K562 (cell line): ENCODE data around the gene IARS2. TPM values are rescaled to one million over a fixed set of nuclear protein-coding genes. Genes with fewer than 3 reads are reported as not detected.

ENCODE experiments used
- ATAC-seq: fragments of 200-7000 bp; cut with Tn5 transposase; 3 replicates; pipeline ENCODE4 v1.9.1; 2020; ENCODE audit warnings: moderate library complexity
- BruUV-seq: library from RNA; stranded (reverse); fragments of 400-500 nt; replicated peaks from 2 replicates; lab custom pipeline; 2021; lab: Mats Ljungman, UMichigan
- CTCF ChIA-PET: fragments of 300-600 bp; formaldehyde crosslinking; extraction: SDS; loops from one replicate; lab custom pipeline; 2021; ENCODE audit warnings: low intra/inter-chr PET ratio; lab: Yijun Ruan, JAX
- POLR2A ChIA-PET: fragments of 300-600, 350-650 bp; sonication (Branson Sonifier 250); formaldehyde crosslinking; extraction: SDS; loops from one replicate; lab custom pipeline; 2021; ENCODE audit warnings: antibody characterized with exemption, inconsistent platforms; lab: Yijun Ruan, JAX
- DNase-seq, 4 experiments: peaks; one replicate each; pipeline versions ENCODE4 v3.0.0 to v3.0.0-alpha.2; 2011 to 2018; ENCODE audit warnings: low spot score in 3 of 4, mixed read lengths in 3 of 4; ENCODE audit errors: extremely low read depth in 1 of 4
- FAIRE-seq: peaks from 2 replicates; lab custom pipeline; 2011; peaks lifted over from hg19 to GRCh38; lab: Jason Lieb, UNC
- H2AFZ ChIP-seq: 2 replicates; pipeline ENCODE4 v1.6.0; 2011; ENCODE audit warnings: low read depth, low read length, control low read depth, inconsistent platforms
- H3K27ac ChIP-seq: fragments of 200-600 bp; 3 replicates; pipeline ENCODE4 v1.8.0; 2011; ENCODE audit warnings: low read depth, mild to moderate bottlenecking, control low read depth, inconsistent platforms, low read length, moderate library complexity, mixed read lengths; ENCODE audit errors: extremely low read depth
- H3K27me3 ChIP-seq, 2 experiments: fragments of 300-600 bp in 1 of 2; 2 replicates in 1 of 2; 3 replicates in 1 of 2; pipeline versions ENCODE4 v1.6.0 to v1.8.0; 2011; ENCODE audit warnings: inconsistent platforms in 2 of 2, low read length in 2 of 2, mild to moderate bottlenecking in 1 of 2, mixed read lengths in 1 of 2, moderate library complexity in 1 of 2; ENCODE audit not compliant: control insufficient read depth in 2 of 2, insufficient read depth in 2 of 2
- H3K36me3 ChIP-seq: fragments of 300-600 bp; 3 replicates; pipeline ENCODE4 v1.8.0; 2011; ENCODE audit warnings: mild to moderate bottlenecking, low read length, inconsistent platforms; ENCODE audit not compliant: control insufficient read depth, insufficient read depth
- H3K4me1 ChIP-seq, 2 experiments: fragments of 200-600 bp in 1 of 2; replicated peaks in 1 of 2; 2 replicates in 1 of 2; 3 replicates in 1 of 2; pipeline versions ENCODE4 v1.5.1 to v1.8.0; 2011; ENCODE audit warnings: inconsistent platforms in 2 of 2, low read length in 2 of 2, mild to moderate bottlenecking in 1 of 2, mixed read lengths in 1 of 2, moderate library complexity in 1 of 2; ENCODE audit not compliant: control insufficient read depth in 2 of 2, insufficient read depth in 2 of 2
- H3K4me2 ChIP-seq: 2 replicates; pipeline ENCODE4 v1.6.1; 2011; ENCODE audit warnings: low read length, control low read depth, inconsistent platforms, mixed read lengths; ENCODE audit not compliant: insufficient read depth
- H3K4me3 ChIP-seq: fragments of 200-600 bp; sonication (generic), shearing (Covaris generic); 2 replicates; pipeline ENCODE4 v1.5.1; 2016; ENCODE audit warnings: control low read depth, inconsistent platforms
- H3K79me2 ChIP-seq: fragments of 200-600 bp; 3 replicates; pipeline ENCODE4 v1.8.0; 2011; ENCODE audit warnings: low read length, inconsistent platforms; ENCODE audit not compliant: control insufficient read depth, insufficient read depth
- H3K9ac ChIP-seq, 2 experiments: 2 replicates each; pipeline versions ENCODE4 v1.6.0 to v1.6.1; 2011; ENCODE audit warnings: low read depth in 2 of 2, low read length in 2 of 2, control low read depth in 1 of 2, inconsistent platforms in 1 of 2, mild to moderate bottlenecking in 1 of 2, mixed read lengths in 1 of 2; ENCODE audit not compliant: insufficient read depth in 1 of 2
- H3K9me1 ChIP-seq: one replicate; pipeline ENCODE4 v1.6.0; 2011; ENCODE audit warnings: inconsistent platforms, mild to moderate bottlenecking, low read length, moderate library complexity; ENCODE audit not compliant: control insufficient read depth, insufficient read depth
- H3K9me3 ChIP-seq: replicated peaks from 2 replicates; pipeline ENCODE4 v1.5.1; 2011; ENCODE audit warnings: low read depth, low read length, inconsistent platforms; ENCODE audit not compliant: control insufficient read depth, insufficient read depth
- H4K20me1 ChIP-seq: replicated peaks from 2 replicates; pipeline ENCODE4 v1.6.1; 2011; ENCODE audit warnings: low read length, inconsistent platforms, mixed read lengths; ENCODE audit not compliant: control insufficient read depth, insufficient read depth
- AFF4 ChIP-seq: sonication (generic); formaldehyde crosslinking; IDR thresholded peaks from 2 replicates; pipeline ENCODE4 v1.8.0; 2023; ENCODE audit warnings: mild to moderate bottlenecking, missing genetic modification reagents
- CBX1 ChIP-seq: sonication (generic); IDR thresholded peaks from 2 replicates; pipeline ENCODE4 v1.6.1; 2016; ENCODE audit warnings: antibody characterized with exemption, low read depth, mild to moderate bottlenecking
- CHD2 ChIP-seq: IDR thresholded peaks from 2 replicates; pipeline ENCODE4 v1.6.1; 2011; ENCODE audit warnings: low read depth, low read length
- PCBP1 ChIP-seq: fragments of 200-400 bp; formaldehyde crosslinking; IDR thresholded peaks from 2 replicates; pipeline ENCODE4 v1.6.1; 2018; ENCODE audit warnings: mild to moderate bottlenecking, low read depth, low read length; ENCODE audit not compliant: poor library complexity, severe bottlenecking
- POLR2AphosphoS2 ChIP-seq: IDR thresholded peaks from 2 replicates; pipeline ENCODE4 v1.6.1; 2012; ENCODE audit warnings: low read length, improper control_type of control experiment
- ZFP36 ChIP-seq: fragments of 150-350 bp; IDR thresholded peaks from 2 replicates; pipeline ENCODE4 v1.6.1; 2018; ENCODE audit warnings: low read length, low read depth; ENCODE audit not compliant: partially characterized antibody
- ZNF146 ChIP-seq: IDR thresholded peaks from one replicate; pipeline ENCODE4 v1.6.1; 2018; ENCODE audit warnings: missing compliant biosample characterization; ENCODE audit not compliant: unreplicated experiment
- WGBS: fragments of 100-300 bp; shearing (Covaris generic); methylation state at CpG from one replicate; pipeline ENCODE4 v1.1.6; 2016; ENCODE audit warnings: low coverage, mixed read lengths; ENCODE audit not compliant: insufficient coverage; ENCODE audit errors: missing lambda C conversion rate; 5-methylcytosine and 5-hydroxymethylcytosine counted together
- in situ Hi-C: fragments of 300-500 bp; cut with MboI; formaldehyde crosslinking; loops from 4 replicates; pipeline ENCODE4 v1.15.0; 2018; ENCODE audit warnings: inconsistent platforms, mixed read lengths
- intact Hi-C: fragments of 100-400 bp; cut with micrococcal nuclease; formaldehyde crosslinking; loops from 2 replicates; pipeline ENCODE4 v1.14.2; 2022
- polyA plus RNA-seq, 8 experiments: library from polyadenylated mRNA; depleted of rRNA in 4 of 8; stranded (reverse) in 5 of 8; unstranded in 3 of 8; fragments of >200 nt; fragmentation: Nextera tagmentation in 2 of 8; fragmentation: Illumina TruSeq in 1 of 8; extraction: Ambion mirVana in 2 of 8; extraction: Trizol in 1 of 8; gene quantifications; 2 replicates each; pipeline versions ENCODE4 v1.2.1 to v1.2.3, GENCODE V29; 2011 to 2014; ENCODE audit warnings: inconsistent platforms in 1 of 8, missing spikeins in 1 of 8
- total RNA-seq, 7 experiments: library from RNA; depleted of rRNA in 6 of 7; stranded (reverse); fragments of >200 nt in 6 of 7; fragmentation: Illumina TruSeq in 2 of 7; extraction: Trizol in 2 of 7; gene quantifications; 2 replicates each; pipeline versions ENCODE4 v1.2.1 to v1.2.3, GENCODE V29; 2011 to 2021; ENCODE audit warnings: low replicate concordance in 1 of 7

IARS2 gene
- total and polyA plus RNA-seq, 9 of the 15 experiments (the other 6 are each of a cell fraction or from before 2014, with no cell fraction given) = 39.6 to 127 (median 93.8) TPM

GRCh38 chr1:220127076-220127475 is 33.1 kb downstream of the IARS2 start:
- FAIRE-seq (no peak), ATAC-seq (no peak), DNase-seq (no peak)
- no peaks in the 10 kb centered on the region; the same call in 2 of the 3 replicates for H3K79me2 ChIP-seq
- no peaks in the 10 kb centered on the region for H3K9me3 ChIP-seq
- ChIA-PET CTCF (no interaction called here), POLR2A (no interaction called here)
- TF ChIP-seq CBX1 (no peak), CHD2 (no peak), PCBP1 (no peak), POLR2AphosphoS2 (no peak), ZFP36 (no peak)
- no peak overlapping the region for H3K4me3 ChIP-seq
- no peak overlapping the region for H3K27ac ChIP-seq
- no peaks in the 10 kb centered on the region for H3K27me3 ChIP-seq
- H3K9ac ChIP-seq = no peak overlapping the region
- H3K4me1 ChIP-seq = peaks cover 0 to 3% of the 10 kb centered on the region in 2 experiments; a peak in 1 of 5 replicates
- in situ Hi-C loops = no loop called here
- H3K36me3 ChIP-seq = peaks cover 55% of the 10 kb centered on the region
- no peaks in the 10 kb centered on the region for H3K9me1 ChIP-seq
- no peak overlapping the region for H3K4me2 ChIP-seq
- 77% methylated on average over 3 of the region's 3 CpGs for WGBS
- intact Hi-C loops = no loop called here
- no peaks in the 10 kb centered on the region for H4K20me1 ChIP-seq
- BruUV-seq = no TSS peak
- H2AFZ ChIP-seq = no peak overlapping the region

DNA sequence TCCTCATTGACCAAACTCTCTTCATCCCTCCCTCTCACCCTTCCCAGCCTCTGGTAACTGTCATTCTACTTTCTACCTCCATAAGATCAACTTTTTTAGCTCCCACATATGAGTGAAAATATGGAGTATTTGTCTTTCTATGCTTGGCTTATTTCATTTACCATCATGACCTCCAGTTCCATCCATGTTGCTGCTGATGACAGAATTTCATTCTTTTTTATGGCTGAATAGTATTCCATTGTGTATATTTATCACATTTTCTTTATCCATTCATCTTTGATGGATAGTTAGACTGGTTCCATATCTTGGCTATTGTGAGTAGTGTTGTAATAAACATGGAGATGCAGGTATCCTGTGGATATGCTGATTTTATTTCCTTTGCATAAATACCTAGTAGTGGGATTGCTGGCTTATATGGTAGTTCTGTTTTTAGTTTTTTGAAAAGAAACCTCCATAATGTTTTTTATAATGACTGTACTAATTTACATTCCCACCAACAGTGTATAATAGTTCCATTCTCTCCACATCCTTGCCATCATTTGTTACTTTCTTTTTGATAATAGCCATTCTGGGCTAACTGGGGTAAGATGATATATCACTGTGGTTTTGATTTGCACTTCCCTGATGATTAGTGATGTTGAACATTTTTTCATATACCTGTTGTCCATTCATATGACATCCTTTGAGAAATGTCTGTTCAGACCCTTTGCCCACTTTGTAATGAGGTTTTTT is 35.7 kb downstream of the IARS2 start:
- POLR2A ChIA-PET = no interaction called here
- CTCF ChIA-PET = no interaction called here
- Histone ChIP-seq H3K9ac (no peak overlapping the region), H3K4me2 (no peak overlapping the region), H3K4me3 (no peak overlapping the region), H4K20me1 (no peaks in the 10 kb centered on the region), H3K9me1 (no peaks in the 10 kb centered on the region), H3K27ac (no peak overlapping the region), H3K79me2 (no peaks in the 10 kb centered on the region), H3K36me3 (peaks cover 67% of the 10 kb centered on the region), H2AFZ (no peak overlapping the region), H3K27me3 (no peaks in the 10 kb centered on the region), H3K9me3 (no peaks in the 10 kb centered on the region), H3K4me1 (no peaks in the 10 kb centered on the region)
- BruUV-seq = no TSS peak
- in situ Hi-C loops (no loop called here), intact Hi-C loops (no loop called here)
- DNase-seq (no peak), ATAC-seq (no peak), FAIRE-seq (no peak)
- no peak for TF ChIP-seq AFF4 (CRISPR knock-in tag)
- peak; percentile 76 for TF ChIP-seq ZNF146
